ENCODE results near the gene ACTBL2.

GRCh38 chr5:57453728-57454127 lies 28.9 kb downstream of the ACTBL2 start:
- TF ChIP-seq CTCF (conservative IDR thresholded peaks at IDR 0.05 in 1 of 2, IDR thresholded peaks at IDR 0.05 in 1 of 2; ENCODE audit: low read depth in 1 of 2, low read length in 2 of 2) (no peak), EZH2 (IDR thresholded peaks at IDR 0.05; ENCODE audit: low read length, missing control alignments) (no peak)

All from fibroblast of lung (primary cell).